ENCODE data around the gene PEX19.
A peak's percentile ranks its signal among the peaks of the same experiment; 100 is the strongest.

Gene PEX19

GRCh38 chr1:160307118-160307791, 22.3 kb upstream of the PEX19 start:
- H3K27me3 ChIP-seq (ENCODE audit: insufficient read depth, poor library complexity, severe bottlenecking): no peaks in the 10 kb centered on the region
- H3K4me3 ChIP-seq (replicated peaks; ENCODE audit: insufficient read depth, low read length): no peak overlapping the region
- no peak for TF ChIP-seq REST (IDR thresholded peaks at IDR 0.05; ENCODE audit: insufficient replicate concordance, low read depth)
- TF ChIP-seq POLR2AphosphoS5 (IDR thresholded peaks at IDR 0.05; ENCODE audit: low read depth): no peak
- TF ChIP-seq GABPA (IDR thresholded peaks at IDR 0.05; ENCODE audit: low read depth): no peak
- no peak for TF ChIP-seq SPI1 (IDR thresholded peaks at IDR 0.05; ENCODE audit: borderline replicate concordance, low read depth)
- TF ChIP-seq CTCF (IDR thresholded peaks at IDR 0.05; ENCODE audit: insufficient read depth, low read length): no peak
- H3K27ac ChIP-seq (replicated peaks): no peak overlapping the region
- DNase-seq (ENCODE audit: low read depth in 1 of 2, low spot score in 1 of 2): no peak

GRCh38 chr1:160300173-160300572, 15.2 kb upstream of the PEX19 start:
- no peak overlapping the region for H3K4me3 ChIP-seq (replicated peaks; ENCODE audit: insufficient read depth, low read length)
- DNase-seq (ENCODE audit: low read depth in 1 of 2, low spot score in 1 of 2): no peak
- H3K27ac ChIP-seq (replicated peaks): no peak overlapping the region
- TF ChIP-seq POLR2AphosphoS5 (IDR thresholded peaks at IDR 0.05; ENCODE audit: low read depth) (no peak), SPI1 (IDR thresholded peaks at IDR 0.05; ENCODE audit: borderline replicate concordance, low read depth) (no peak), GABPA (IDR thresholded peaks at IDR 0.05; ENCODE audit: low read depth) (no peak), REST (IDR thresholded peaks at IDR 0.05; ENCODE audit: insufficient replicate concordance, low read depth) (no peak), CTCF (IDR thresholded peaks at IDR 0.05; ENCODE audit: insufficient read depth, low read length) (no peak)
- no peaks in the 10 kb centered on the region for H3K27me3 ChIP-seq (ENCODE audit: insufficient read depth, poor library complexity, severe bottlenecking)

GRCh38 chr1:160296036-160296435, 11.1 kb upstream of the PEX19 start:
- Histone ChIP-seq H3K4me3 (replicated peaks; ENCODE audit: insufficient read depth, low read length) (no peak overlapping the region), H3K27ac (replicated peaks) (no peak overlapping the region), H3K27me3 (ENCODE audit: insufficient read depth, poor library complexity, severe bottlenecking) (no peaks in the 10 kb centered on the region)
- TF ChIP-seq GABPA (IDR thresholded peaks at IDR 0.05; ENCODE audit: low read depth): no peak
- DNase-seq (ENCODE audit: low read depth in 1 of 2, low spot score in 1 of 2): no peak

GRCh38 chr1:160293020-160293968, 8.4 kb upstream of the PEX19 start:
- peak in 1 of 2 experiments; percentile 11 for DNase-seq (ENCODE audit: low read depth in 1 of 2, low spot score in 1 of 2)
- no peaks in the 10 kb centered on the region for H3K27me3 ChIP-seq (ENCODE audit: insufficient read depth, poor library complexity, severe bottlenecking)
- no peak overlapping the region for H3K4me3 ChIP-seq (replicated peaks; ENCODE audit: insufficient read depth, low read length)
- TF ChIP-seq GABPA (IDR thresholded peaks at IDR 0.05; ENCODE audit: low read depth) (no peak), REST (IDR thresholded peaks at IDR 0.05; ENCODE audit: insufficient replicate concordance, low read depth) (no peak), CTCF (IDR thresholded peaks at IDR 0.05; ENCODE audit: insufficient read depth, low read length) (no peak), SPI1 (IDR thresholded peaks at IDR 0.05; ENCODE audit: borderline replicate concordance, low read depth) (no peak), POLR2AphosphoS5 (IDR thresholded peaks at IDR 0.05; ENCODE audit: low read depth) (no peak)
- no peak overlapping the region for H3K27ac ChIP-seq (replicated peaks)

Measured in HL-60 (cell line).